ENCODE measurements around the gene SHC2.
"Not testable (repeated sequence)": the region's sequence is repeated elsewhere in the genome, so short reads cannot be mapped to it uniquely, and the experiment has no call there.

The SHC2 gene

GRCh38 chr19:405121-405965 is 55.5 kb downstream of the SHC2 start:
- no peak for DNase-seq

DNA sequence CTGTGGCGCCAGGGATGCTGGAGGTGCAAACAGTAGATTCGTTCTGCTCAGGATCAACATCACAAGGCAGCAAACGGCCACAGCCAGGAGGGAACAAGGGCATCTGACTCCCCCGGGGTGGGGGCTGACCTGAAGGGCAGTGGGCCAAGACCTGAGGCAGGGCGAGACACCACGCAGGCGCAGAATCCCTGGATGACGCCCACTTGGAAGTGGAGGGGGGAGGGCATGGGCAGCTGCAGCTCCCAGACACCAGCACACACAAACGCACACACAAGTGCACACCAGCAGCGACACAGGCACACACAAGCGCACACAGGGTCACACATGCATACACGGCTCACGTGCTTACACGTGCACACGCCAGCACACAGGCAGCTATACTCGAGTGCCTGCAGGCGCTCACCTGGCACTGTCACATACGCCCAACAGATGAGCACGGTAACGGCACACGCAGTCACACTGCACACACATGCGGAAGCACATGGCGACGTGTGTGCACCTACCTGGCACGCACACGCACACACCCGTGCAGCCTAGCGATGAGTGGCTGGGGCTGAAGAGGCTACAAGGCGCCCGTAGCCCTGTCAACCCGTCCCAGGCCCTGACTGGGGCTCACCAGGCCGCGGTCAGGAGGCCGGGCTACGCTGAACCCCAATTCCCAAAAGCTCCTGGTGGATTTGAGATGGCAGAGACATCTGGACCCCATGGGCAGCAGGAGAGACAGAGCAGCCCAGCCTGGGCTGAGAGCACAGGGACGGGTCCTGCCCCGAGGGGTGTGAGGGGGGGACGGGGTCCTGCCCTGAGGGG is 57.4 kb downstream of the SHC2 start:
- DNase-seq: no peak

GRCh38 chr19:402786-403185 is 58.0 kb downstream of the SHC2 start:
- no peak for DNase-seq

GRCh38 chr19:401866-402511 is 58.8 kb downstream of the SHC2 start:
- no peak for DNase-seq

GRCh38 chr19:400976-401865 is 59.6 kb downstream of the SHC2 start:
- no peak for DNase-seq

- DNase-seq: no peak
Observed at GRCh38 chr19:399370-399769, 61.5 kb downstream of the SHC2 start.

- DNase-seq: no peak
Observed at GRCh38 chr19:398719-399118, 62.1 kb downstream of the SHC2 start.

- no peak for DNase-seq
Observed at GRCh38 chr19:397941-398706, 62.7 kb downstream of the SHC2 start.

DNA sequence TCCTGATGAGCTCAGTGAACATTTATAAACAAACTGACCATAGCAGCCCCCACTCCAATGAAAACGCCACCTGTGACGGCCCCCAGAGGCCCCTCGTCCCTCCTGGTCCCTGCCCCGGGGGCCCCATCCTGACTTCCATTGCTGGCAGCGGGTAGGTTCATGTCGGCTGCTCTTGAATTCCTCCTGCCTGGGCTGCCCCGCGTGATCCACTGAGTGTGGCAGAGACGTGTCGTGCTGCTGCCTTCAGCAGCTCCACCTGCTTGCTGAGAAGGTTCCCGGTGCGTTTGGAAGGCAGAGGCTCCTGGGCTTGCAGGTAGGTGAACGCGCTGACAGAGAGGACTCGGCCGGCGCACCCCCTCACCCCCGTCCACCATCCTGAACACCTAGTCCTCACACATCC is 63.5 kb downstream of the SHC2 start:
- no peak for DNase-seq

DNA sequence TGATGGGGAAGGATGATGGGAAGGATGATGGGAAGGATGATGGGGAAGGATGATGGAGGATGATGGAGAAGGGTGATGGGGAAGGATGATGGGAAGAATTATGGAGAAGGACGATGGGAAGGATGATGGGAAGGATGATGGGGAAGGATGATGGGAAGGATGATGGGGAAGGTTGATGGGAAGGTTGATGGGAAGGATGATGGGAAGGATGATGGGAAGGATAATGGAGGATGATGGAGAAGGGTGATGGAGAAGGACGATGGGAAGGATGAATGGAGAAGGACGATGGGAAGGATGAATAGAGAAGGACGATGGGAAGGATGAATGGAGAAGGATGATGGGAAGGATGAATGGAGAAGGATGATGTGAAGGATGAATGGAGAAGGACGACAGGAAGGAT is 65.4 kb downstream of the SHC2 start:
- DNase-seq: no peak

GRCh38 chr19:394857-395256 is 66.0 kb downstream of the SHC2 start:
- not testable (repeated sequence) for DNase-seq

GRCh38 chr19:393560-393959 is 67.3 kb downstream of the SHC2 start:
- not testable (repeated sequence) for DNase-seq

- no peak for DNase-seq
Observed at GRCh38 chr19:392375-392970, 68.4 kb downstream of the SHC2 start.

- no peak for DNase-seq
Observed at GRCh38 chr19:391726-392374, 69.0 kb downstream of the SHC2 start.

- DNase-seq: no peak
Observed at GRCh38 chr19:391207-391557, 69.7 kb downstream of the SHC2 start.

DNA sequence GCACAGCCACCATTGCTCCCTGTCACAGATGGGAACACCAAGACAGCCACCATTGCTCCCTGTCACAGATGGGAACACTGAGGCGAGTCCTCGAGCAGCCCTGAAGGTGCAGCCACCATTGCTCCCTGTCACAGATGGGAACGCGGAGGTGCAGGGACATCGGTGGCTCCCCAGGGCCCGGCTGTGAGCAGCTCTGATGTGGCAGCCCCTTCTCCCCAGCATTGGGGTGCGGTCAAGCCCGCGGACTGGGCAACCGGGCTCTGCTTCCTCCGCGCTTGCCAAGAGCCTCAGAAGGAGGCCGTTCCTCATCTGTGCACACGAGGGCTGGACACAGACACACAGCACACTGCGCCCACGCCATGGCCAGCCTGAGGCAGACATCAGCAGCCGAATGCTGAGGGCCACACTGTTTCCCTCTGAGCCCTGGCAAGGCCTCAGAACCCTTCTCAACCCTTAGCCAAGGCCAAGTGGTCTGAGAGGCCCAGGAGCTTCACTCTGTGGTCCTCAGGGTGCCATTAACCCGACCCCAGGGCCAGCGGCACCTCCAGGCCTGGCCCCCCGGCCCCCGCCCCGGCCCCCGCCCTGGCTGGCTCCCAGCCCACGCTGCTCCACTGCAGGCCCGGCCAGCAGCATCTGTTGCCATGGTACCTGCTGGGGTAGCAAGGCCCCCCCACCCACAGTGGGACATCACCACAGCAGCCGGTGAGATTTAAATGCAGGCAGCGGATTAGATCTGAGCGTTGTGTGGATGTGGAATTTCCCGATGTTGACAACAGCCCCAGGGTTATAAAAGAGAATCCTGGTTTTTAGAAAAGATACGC is 70.2 kb downstream of the SHC2 start:
- DNase-seq: no peak

- no peak for DNase-seq
Observed at GRCh38 chr19:389935-390289, 70.9 kb downstream of the SHC2 start.

GRCh38 chr19:389255-389934 is 71.4 kb downstream of the SHC2 start:
- DNase-seq: no peak

DNA sequence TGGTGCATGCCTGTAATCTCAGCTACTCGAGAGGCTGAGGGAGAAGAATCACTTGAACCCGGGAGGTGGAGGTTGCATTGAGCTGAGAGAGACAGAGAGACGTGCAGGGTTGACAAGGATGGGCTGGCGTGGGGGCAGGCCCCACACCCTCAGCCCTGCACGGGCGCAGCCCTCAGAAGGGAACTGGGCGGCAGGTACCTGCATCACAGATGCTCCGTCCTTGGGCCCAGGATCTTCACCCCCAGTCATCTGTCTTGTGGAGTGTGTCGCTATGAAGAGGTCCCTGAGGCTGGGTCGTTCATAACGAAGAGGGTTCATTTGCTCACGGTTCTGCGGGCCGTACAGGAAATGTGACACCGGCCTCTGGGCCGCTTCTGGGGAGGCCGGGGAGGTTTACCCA is 72.1 kb downstream of the SHC2 start:
- no peak for DNase-seq
